ENCODE measurements around the gene HK1.

GRCh38 chr10:69278446-69278963 is at the start of gene HK1:
- TF ChIP-seq, protein P1, sequence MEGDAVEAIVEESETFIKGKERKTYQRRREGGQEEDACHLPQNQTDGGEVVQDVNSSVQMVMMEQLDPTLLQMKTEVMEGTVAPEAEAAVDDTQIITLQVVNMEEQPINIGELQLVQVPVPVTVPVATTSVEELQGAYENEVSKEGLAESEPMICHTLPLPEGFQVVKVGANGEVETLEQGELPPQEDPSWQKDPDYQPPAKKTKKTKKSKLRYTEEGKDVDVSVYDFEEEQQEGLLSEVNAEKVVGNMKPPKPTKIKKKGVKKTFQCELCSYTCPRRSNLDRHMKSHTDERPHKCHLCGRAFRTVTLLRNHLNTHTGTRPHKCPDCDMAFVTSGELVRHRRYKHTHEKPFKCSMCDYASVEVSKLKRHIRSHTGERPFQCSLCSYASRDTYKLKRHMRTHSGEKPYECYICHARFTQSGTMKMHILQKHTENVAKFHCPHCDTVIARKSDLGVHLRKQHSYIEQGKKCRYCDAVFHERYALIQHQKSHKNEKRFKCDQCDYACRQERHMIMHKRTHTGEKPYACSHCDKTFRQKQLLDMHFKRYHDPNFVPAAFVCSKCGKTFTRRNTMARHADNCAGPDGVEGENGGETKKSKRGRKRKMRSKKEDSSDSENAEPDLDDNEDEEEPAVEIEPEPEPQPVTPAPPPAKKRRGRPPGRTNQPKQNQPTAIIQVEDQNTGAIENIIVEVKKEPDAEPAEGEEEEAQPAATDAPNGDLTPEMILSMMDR (IDR thresholded peaks at IDR 0.05; ENCODE audit: low read depth, low read length): no peak
- TF ChIP-seq POLR2A (IDR thresholded peaks at IDR 0.05; ENCODE audit: extremely low read depth, insufficient read length): no peak
- TF ChIP-seq, protein P2, sequence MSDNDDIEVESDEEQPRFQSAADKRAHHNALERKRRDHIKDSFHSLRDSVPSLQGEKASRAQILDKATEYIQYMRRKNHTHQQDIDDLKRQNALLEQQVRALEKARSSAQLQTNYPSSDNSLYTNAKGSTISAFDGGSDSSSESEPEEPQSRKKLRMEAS (IDR thresholded peaks at IDR 0.05; ENCODE audit: low read depth, low read length): no peak
- no peak for TF ChIP-seq MYC (IDR thresholded peaks at IDR 0.05; ENCODE audit: low read depth, low read length)

Data from NB4 (cell line).